Measurements from ENCODE around the gene CFAP68. TPM values are rescaled to one million over a fixed set of nuclear protein-coding genes. Genes with fewer than 3 reads are reported as not detected.

The CFAP68 gene
- total RNA-seq = 10 to 100 TPM; 19.4 to 30.9 (median 24.6) TPM

DNA sequence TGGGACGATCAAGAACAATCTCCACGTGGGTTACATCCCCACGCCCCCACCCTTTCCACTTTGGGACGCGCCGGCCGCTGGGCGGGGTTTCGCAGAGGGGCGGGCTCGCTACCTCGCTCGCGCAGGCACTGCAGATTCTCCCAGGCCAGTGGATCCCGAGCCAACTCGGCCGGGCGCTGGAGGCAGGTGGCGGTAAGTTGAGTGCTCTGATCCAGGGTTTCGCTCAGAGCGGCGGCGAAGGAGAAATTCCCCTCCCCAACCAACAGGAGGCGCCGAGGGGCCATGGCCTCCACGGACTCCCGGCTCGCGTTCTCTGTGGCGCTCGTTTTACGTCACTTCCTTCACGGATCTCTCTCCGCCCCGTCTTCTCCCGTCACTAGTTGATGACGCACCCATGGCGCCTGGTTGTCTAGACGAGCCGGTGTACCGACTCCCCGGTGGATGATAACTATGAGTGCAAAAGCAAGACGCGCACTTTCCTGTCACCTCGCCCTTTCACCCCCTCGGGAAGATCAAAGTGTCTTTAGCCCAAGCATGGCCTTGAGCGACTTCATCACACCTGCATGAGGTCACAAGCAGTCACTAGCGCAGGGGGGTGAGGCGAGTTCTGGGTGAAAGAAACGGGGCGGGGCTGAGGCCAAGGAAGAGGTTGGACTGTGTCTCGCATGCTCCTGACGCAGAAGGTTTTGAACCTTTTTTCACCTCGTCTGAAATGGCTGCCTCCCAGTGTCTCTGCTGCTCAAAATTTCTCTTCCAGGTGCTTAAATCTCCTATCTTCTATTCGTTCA is at the start of gene CFAP68, which contains the start of gene FDXACB1:
Gene CFAP68, plus strand, starts transcription at position 693 of the 788 bp plus-strand sequence. Its CDS starts 20 bp downstream, at position 713.
Gene FDXACB1, minus strand, starts transcription at position 317 of the 788 bp plus-strand sequence. Its CDS starts 33 bp downstream, at position 284.
- TF ChIP-seq CTCF (IDR thresholded peaks at IDR 0.05; ENCODE audit: low read depth) = no peak

- no peak for TF ChIP-seq CTCF (IDR thresholded peaks at IDR 0.05; ENCODE audit: low read depth)
Measured at GRCh38 chr11:111833524-111833923, 45.8 kb upstream of the CFAP68 start.

DNA sequence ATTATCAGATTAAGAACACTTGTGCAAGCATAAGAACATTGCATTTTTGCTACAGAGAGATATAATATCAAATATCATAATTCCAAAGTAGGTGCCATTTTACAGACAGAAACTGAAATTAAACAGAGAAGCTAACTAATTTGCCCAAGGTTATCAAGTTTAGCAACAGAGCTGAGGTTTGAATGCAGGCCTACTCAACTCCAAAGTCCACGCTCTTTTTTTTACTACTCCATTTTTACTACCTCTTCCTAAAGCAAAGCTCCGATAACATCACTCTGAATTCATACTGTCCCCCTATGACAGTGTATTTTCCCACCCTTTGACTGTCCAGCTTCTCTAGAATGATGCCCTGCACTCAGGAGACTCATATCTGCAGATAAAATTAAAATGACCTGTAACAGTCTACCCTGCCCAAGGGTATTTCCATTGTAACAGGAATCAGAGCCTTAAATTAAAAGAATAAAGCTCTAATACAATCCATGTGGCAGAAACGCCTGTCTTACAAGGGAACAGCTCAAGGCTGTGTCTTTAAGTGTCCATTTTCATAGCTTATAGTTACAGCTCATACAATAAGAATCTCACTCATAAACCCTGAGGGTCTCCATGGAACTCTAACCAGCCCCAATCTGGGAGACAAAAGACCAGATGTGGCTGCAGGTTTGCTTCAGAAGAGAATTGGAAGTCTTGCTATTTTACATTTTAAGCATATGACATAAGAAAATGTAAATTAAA is 44.7 kb upstream of the CFAP68 start:
- TF ChIP-seq CTCF (IDR thresholded peaks at IDR 0.05; ENCODE audit: low read depth) = no peak

DNA sequence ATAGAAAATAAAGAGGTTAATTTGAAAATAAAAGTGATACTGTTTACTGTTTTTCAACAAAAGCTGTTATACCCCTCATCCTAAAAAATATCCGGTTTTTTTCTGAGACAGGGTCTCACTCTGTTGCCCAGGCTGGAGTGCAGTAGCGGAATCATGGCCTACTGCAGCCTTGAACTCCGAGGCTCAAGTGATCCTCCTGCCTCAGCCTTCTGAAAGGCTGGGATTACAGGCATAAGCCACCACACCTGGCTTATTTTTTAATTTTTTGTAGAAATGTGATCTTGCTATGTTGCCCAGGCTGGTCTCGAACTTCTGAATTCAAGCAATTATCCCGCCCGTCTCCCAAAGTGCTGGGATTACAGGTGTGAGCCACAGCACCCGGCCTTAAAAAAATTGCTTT is 43.7 kb upstream of the CFAP68 start:
- TF ChIP-seq CTCF (IDR thresholded peaks at IDR 0.05; ENCODE audit: low read depth) = no peak

DNA sequence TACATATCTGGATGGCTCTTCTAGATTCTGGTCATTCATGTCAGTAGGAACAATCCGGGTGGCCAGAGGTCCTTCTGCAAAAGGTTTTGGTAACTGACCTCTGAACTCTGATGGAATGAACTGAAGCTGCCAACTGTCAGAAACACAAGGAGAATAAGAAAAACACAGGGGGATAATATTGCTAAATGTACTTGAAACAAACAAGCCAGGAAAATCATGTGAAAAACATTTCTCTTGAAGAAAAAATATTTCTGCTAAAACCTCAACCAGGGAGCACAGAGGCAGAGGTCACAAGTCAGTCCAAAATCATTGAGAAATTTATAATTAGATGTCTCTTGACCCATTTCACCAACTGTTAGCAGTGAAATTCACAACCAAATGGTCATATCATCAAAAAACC is 43.2 kb upstream of the CFAP68 start:
- TF ChIP-seq CTCF (IDR thresholded peaks at IDR 0.05; ENCODE audit: low read depth) = no peak

GRCh38 chr11:111836721-111837120 is 42.6 kb upstream of the CFAP68 start:
- no peak for TF ChIP-seq CTCF (IDR thresholded peaks at IDR 0.05; ENCODE audit: low read depth)

DNA sequence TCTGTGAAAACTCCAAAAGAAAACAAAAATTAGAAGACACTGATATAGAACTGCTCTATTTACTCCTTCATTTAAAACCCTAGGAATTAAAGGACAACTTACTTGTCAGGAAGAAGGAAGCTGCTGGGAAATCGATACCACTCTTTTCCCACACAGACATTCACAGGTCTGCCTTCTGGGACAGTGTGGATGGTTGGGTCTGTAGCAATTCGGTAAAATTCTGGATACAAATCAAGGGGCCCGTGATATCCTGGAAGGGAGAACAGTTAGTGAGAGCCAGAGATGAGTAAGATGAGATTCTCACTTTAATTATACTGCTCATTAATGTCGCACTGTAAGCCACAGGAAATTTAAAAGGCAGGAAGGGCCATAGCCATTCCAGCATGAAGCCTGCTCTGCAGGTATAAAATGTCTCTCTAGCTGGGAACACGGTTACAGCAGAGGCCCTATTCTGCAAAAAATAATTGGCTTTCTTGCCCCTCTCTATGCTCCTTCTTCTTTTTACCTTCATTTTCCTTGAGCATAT is 41.9 kb upstream of the CFAP68 start:
- no peak for TF ChIP-seq CTCF (IDR thresholded peaks at IDR 0.05; ENCODE audit: low read depth)

Data from subcutaneous adipose tissue (tissue), 4 donors.